Measurements from ENCODE around the gene PSMD1.

Gene PSMD1

DNA sequence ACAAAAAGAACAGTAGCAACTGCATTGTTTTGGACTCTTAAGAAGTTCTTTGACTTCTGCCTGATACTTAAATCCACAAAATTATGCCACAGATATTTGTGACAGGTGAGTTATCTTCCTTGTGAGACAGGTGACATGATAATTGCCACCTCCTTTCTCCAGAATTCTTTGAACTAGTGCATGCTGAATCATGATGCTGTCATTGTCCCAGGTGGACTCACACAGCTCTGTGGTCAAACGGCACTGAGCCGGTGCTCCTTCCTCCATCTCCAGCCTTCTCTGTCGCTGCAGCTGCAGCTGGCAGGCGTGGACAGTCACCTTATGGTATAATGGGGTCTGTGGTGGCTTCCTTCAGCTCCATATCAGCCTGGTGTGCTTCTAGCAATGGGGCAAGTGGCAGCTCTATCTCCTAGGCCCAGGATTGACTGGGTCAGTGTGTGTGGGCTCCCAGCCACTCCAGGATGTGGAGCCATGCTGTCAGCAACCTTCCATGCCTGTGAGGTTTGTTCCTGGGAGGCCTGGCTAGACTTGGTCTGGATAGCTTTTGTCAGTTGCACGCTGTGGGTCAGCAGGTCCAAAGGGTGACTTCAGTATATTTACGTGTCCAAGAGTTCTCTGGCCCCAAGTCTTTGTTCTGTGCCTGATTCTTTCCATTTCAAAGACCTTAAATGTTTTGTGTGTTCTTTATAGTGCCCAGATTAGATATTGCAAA lies 157.4 kb downstream of the PSMD1 start:
- Histone ChIP-seq H3K9me3 (ENCODE audit: insufficient read depth, low read length) (no peaks in the 10 kb centered on the region), H3K9ac (ENCODE audit: low read length) (no peak overlapping the region), H2AFZ (ENCODE audit: low read depth, low read length, severe bottlenecking) (no peak overlapping the region), H3K27ac (ENCODE audit: low read depth, low read length) (peak overlapping the region; percentile 29; the same call in 1 of the 2 replicates), H3K36me3 (ENCODE audit: low read length) (peaks cover 3% of the 10 kb centered on the region; the same call in 1 of the 2 replicates), H3K79me2 (ENCODE audit: insufficient read depth, low read length) (no peaks in the 10 kb centered on the region), H3F3A (ENCODE audit: insufficient read depth) (no peaks in the 10 kb centered on the region; the same call in 1 of the 2 replicates), H4K20me1 (ENCODE audit: low read depth, low read length) (no peaks in the 10 kb centered on the region), H3K4me3 (ENCODE audit: insufficient read depth, low read length, poor library complexity, severe bottlenecking) (no peak overlapping the region), H3K9me2 (replicated peaks; ENCODE audit: insufficient read depth, low read length) (no peaks in the 10 kb centered on the region), H3K4me2 (ENCODE audit: low read depth, low read length, poor library complexity, severe bottlenecking) (no peak overlapping the region), H3K27me3 (ENCODE audit: low read length) (no peaks in the 10 kb centered on the region)
- no peak for TF ChIP-seq EZH2phosphoT487 (conservative IDR thresholded peaks at IDR 0.05; ENCODE audit: low read length)
- TF ChIP-seq, protein P1, sequence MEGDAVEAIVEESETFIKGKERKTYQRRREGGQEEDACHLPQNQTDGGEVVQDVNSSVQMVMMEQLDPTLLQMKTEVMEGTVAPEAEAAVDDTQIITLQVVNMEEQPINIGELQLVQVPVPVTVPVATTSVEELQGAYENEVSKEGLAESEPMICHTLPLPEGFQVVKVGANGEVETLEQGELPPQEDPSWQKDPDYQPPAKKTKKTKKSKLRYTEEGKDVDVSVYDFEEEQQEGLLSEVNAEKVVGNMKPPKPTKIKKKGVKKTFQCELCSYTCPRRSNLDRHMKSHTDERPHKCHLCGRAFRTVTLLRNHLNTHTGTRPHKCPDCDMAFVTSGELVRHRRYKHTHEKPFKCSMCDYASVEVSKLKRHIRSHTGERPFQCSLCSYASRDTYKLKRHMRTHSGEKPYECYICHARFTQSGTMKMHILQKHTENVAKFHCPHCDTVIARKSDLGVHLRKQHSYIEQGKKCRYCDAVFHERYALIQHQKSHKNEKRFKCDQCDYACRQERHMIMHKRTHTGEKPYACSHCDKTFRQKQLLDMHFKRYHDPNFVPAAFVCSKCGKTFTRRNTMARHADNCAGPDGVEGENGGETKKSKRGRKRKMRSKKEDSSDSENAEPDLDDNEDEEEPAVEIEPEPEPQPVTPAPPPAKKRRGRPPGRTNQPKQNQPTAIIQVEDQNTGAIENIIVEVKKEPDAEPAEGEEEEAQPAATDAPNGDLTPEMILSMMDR (IDR thresholded peaks at IDR 0.05; ENCODE audit: insufficient read depth, low read length, poor library complexity, severe bottlenecking), result no peak

DNA sequence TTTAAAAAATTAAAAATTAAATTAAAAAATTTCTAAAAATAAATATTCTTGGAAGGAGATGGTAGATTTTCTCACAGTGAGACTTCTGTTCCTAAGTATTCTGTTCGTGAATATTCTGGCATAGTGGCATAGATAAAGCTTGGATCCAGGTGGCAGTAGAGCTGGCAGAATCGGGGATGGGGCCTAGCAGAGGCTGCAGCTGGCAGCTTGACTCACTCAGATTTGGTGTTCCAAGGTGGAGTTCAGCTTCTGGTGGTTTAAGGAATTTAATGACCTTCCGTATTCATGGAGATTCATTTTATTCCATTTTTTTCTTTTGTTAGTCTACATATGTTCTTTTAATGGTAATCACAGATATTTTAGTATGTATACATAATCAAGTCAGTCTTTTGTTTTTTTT lies 161.7 kb downstream of the PSMD1 start:
- Histone ChIP-seq H3K4me2 (ENCODE audit: low read depth, low read length, poor library complexity, severe bottlenecking) (no peak overlapping the region), H3K9me2 (replicated peaks; ENCODE audit: insufficient read depth, low read length) (no peaks in the 10 kb centered on the region), H3K27me3 (ENCODE audit: low read length) (no peaks in the 10 kb centered on the region), H3K9me3 (ENCODE audit: insufficient read depth, low read length) (no peaks in the 10 kb centered on the region), H3K36me3 (ENCODE audit: low read length) (peaks cover 8% of the 10 kb centered on the region), H3K4me3 (ENCODE audit: insufficient read depth, low read length, poor library complexity, severe bottlenecking) (no peak overlapping the region), H3F3A (ENCODE audit: insufficient read depth) (peaks cover 25% of the 10 kb centered on the region), H4K20me1 (ENCODE audit: low read depth, low read length) (no peaks in the 10 kb centered on the region), H3K79me2 (ENCODE audit: insufficient read depth, low read length) (no peaks in the 10 kb centered on the region), H3K9ac (ENCODE audit: low read length) (no peak overlapping the region), H2AFZ (ENCODE audit: low read depth, low read length, severe bottlenecking) (no peak overlapping the region), H3K27ac (ENCODE audit: low read depth, low read length) (peak overlapping the region; percentile 38; the same call in 1 of the 2 replicates)
- TF ChIP-seq EZH2phosphoT487 (conservative IDR thresholded peaks at IDR 0.05; ENCODE audit: low read length), result no peak
- TF ChIP-seq, protein P1 (IDR thresholded peaks at IDR 0.05; ENCODE audit: insufficient read depth, low read length, poor library complexity, severe bottlenecking), result no peak

DNA sequence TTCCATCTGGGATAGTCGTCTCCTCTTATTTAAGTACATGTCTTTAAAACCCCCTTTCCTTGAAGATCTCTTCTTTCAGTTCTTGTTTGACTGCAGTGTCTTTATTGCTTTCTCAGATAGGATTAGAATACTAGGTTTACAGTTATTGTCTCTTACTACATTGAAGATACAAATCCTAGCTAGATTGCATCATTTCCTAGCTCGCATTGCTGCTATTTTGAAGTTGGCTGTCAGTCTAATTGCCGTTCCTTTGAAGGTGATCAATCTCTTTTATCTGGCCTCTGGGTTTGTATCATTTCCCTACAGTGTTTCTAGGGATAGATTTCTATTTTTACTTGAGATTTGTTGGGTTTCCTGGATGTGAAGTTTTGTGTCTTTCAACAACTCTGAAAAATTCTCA lies 162.6 kb downstream of the PSMD1 start:
- Histone ChIP-seq H3F3A (ENCODE audit: insufficient read depth) (peaks cover 29% of the 10 kb centered on the region), H3K9me2 (replicated peaks; ENCODE audit: insufficient read depth, low read length) (no peaks in the 10 kb centered on the region)

More for the DNA sequence above, 162.6 kb downstream of the PSMD1 start:
- peak overlapping the region; percentile 92 for H3K27ac ChIP-seq (ENCODE audit: low read depth, low read length)
- no peak overlapping the region for H3K9ac ChIP-seq (ENCODE audit: low read length)
- no peak for TF ChIP-seq EZH2phosphoT487 (conservative IDR thresholded peaks at IDR 0.05; ENCODE audit: low read length)
- TF ChIP-seq, protein P1 (IDR thresholded peaks at IDR 0.05; ENCODE audit: insufficient read depth, low read length, poor library complexity, severe bottlenecking), result no peak
- no peaks in the 10 kb centered on the region for H3K27me3 ChIP-seq (ENCODE audit: low read length)
- no peaks in the 10 kb centered on the region for H3K9me3 ChIP-seq (ENCODE audit: insufficient read depth, low read length)
- peak overlapping the region; percentile 10 for H2AFZ ChIP-seq (ENCODE audit: low read depth, low read length, severe bottlenecking)
- peaks cover 8% of the 10 kb centered on the region for H3K36me3 ChIP-seq (ENCODE audit: low read length)
- H3K4me2 ChIP-seq (ENCODE audit: low read depth, low read length, poor library complexity, severe bottlenecking), result peak overlapping the region; percentile 16
- H3K4me3 ChIP-seq (ENCODE audit: insufficient read depth, low read length, poor library complexity, severe bottlenecking), result no peak overlapping the region
- H4K20me1 ChIP-seq (ENCODE audit: low read depth, low read length), result no peaks in the 10 kb centered on the region
- H3K79me2 ChIP-seq (ENCODE audit: insufficient read depth, low read length), result no peaks in the 10 kb centered on the region
